GM19240 (cell line): ENCODE measurements around the gene PCDHGA4.
"Not testable (repeated sequence)": the region's sequence is repeated elsewhere in the genome, so short reads cannot be mapped to it uniquely, and the experiment has no call there.

Source experiments
- DNase-seq: peaks from one replicate; pipeline ENCODE4 v3.0.0; 2011; ENCODE audit warnings: low spot score; ENCODE audit not compliant: insufficient read length

The PCDHGA4 gene

GRCh38 chr5:141354900-141355469 is at the start of gene PCDHGA4:
TSS of gene PCDHGA4 (plus strand) at chr5:141355021. CDS start at chr5:141355108, 87 bp downstream.
- DNase-seq: no peak

DNA sequence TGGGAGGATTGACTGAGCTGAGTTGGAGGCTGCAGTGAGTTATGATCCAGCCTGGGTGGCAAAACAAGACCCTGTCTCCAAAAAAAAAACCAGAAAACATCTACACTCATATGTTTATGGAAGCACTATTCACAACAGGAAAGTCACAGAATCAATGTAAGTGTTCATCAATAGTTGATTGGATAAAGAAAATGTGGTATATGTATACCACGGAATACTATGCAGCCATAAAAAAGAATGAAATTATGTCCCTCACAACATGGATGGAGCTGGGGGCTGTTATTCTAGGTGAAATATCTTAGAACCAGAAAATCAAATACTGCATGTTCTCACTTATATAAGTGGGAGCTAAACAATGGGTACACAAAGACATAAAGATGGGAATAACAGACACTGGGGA is 48.2 kb upstream of the PCDHGA4 start:
- DNase-seq: no peak

GRCh38 chr5:141313711-141314110 is 41.1 kb upstream of the PCDHGA4 start:
- DNase-seq: no peak

GRCh38 chr5:141316963-141317362 is 37.9 kb upstream of the PCDHGA4 start:
- DNase-seq: not testable (repeated sequence)

DNA sequence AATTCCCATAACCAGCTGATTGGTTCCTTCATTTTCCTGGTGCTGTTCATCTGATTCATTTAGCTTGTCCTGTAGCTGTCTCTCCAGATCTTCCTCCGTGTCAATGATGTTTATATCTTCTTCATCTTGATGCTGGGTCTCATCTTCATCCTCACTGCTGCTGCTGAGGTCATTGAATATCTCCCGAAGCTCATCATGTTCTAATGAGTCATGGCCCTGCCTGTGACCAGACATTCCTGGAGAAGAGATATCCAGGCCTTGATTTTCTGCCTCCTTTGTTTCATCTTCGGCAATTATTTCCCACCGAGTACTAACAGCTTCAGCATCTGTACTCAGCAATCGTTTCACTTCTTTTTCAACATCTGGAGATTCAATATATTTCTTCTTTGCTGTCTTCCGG is 35.6 kb upstream of the PCDHGA4 start:
- DNase-seq: no peak

- no peak for DNase-seq
These were observed 35.1 kb upstream of the PCDHGA4 start for GRCh38 chr5:141319699-141320098.

DNA sequence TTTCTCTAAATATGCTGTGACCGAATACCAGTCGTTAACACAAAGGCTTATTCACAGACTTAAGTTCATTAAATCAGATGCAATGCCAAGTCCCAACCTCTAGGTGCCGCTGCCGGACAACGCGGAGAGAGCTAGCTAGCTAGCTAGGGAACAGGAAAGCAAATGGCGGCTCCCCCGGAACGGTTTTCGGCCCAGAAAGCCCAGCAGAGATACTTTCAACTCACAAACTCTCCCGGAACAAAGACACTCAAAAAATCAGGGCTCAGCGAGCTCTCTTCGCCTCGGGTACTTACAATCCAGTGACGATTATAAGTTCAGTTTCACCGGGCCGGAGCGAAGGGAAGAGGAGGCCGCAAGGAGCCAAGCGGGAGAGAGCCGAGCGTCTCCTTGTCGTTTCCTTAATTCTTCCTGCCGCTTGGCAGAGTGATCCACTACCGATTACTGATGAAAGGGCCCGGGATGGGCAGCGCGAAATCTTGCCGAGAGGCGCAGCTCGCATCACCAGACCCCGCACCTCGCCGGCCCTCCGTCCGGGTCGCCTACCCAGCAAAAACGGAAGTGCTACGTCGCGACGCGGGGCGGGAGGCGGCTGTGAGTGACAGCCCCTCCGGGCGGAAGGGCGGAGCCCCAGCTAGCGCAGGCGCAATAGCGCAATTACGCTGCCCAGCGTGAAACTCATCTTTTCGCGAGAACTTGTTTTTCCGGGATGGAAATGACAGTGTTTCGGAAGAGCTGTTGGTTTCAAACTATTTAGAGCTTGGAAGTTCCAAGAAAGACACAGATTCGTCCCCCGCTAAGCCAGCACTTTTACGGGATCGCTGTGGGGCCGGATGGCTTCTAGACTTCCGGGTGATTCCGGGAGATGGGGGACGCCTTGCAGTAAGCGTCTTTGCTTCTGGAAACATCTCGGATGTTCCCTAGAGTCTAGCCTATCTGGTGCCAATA is 34.3 kb upstream of the PCDHGA4 start, which contains the start of gene TAF7:
Gene TAF7, minus strand, starts transcription at position 560 of the 945 bp plus-strand sequence. CDS start 740 bp downstream, outside the sequence.
- DNase-seq: peak; percentile 59

GRCh38 chr5:141322261-141322660 is 32.6 kb upstream of the PCDHGA4 start:
- DNase-seq: no peak

- no peak for DNase-seq
These were observed 28.6 kb upstream of the PCDHGA4 start for GRCh38 chr5:141326088-141326854.

- no peak for DNase-seq
These were observed 26.6 kb upstream of the PCDHGA4 start for GRCh38 chr5:141328231-141328630.

- no peak for DNase-seq
These were observed 24.3 kb upstream of the PCDHGA4 start, which contains the start of gene PCDHGA1 for GRCh38 chr5:141330299-141331080. TSS of gene PCDHGA1 (plus strand) at chr5:141330514.

- DNase-seq: not testable (repeated sequence)
These were observed 22.2 kb upstream of the PCDHGA4 start for GRCh38 chr5:141332571-141332970.

DNA sequence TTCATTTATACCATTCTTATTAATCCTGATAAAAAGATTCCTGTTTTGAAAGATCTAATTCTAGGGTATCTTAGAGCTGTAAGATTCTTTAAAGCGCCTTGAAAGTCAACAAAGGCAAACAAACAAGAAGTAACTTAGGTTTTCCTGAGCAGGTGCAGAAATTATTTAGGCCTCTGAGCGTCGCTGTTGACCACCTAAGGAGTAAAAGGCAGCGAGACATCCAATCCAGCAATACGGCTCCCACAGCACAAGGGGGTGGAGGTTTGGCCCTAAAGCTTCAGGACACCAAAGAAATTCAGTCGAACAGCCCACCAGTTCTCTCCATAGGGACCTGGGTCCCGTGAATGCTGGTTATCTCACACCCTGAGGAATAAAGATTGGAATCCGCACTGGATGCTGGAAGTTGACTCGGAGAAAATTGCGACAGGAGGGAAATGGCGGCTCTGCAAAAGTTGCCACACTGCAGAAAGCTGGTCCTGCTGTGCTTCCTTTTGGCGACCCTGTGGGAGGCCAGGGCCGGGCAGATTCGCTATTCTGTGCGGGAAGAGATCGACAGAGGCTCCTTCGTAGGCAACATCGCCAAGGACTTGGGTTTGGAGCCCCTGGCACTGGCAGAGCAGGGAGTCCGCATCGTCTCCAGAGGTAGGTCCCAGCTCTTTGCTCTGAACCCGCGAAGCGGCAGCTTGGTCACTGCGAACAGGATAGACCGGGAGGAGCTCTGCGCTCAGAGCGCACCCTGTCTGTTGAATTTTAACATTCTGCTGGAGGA is 16.1 kb upstream of the PCDHGA4 start, which contains the start of gene PCDHGA2:
Gene PCDHGA2, plus strand, starts transcription at position 223 of the 769 bp plus-strand sequence.
- no peak for DNase-seq

- DNase-seq: not testable (repeated sequence)
These were observed 14.0 kb upstream of the PCDHGA4 start for GRCh38 chr5:141340781-141341354.

DNA sequence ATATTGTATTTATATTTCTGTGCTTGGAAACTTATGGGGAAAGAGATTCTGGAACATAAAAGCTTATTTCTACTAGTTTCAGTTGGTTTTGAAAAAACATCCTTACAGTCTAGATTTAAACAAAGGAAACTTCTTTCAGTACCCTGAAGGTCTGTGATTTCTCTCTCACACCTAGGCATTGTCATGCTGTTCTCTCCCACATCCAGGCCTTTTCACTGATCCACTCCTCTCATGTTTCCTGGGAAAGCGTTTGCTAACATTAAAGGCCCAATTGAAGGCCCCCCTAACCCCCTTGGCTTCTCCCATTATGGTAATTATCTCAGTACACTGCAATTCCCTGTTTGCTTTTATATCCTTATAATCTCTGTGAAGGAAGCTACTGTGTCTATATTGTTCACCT is 12.0 kb upstream of the PCDHGA4 start:
- DNase-seq: no peak

GRCh38 chr5:141343242-141343952 is 11.4 kb upstream of the PCDHGA4 start, which contains the start of gene PCDHGA3:
TSS of gene PCDHGA3 (plus strand) at chr5:141343829. CDS start at chr5:141344034, 205 bp downstream.
- DNase-seq: no peak

- no peak for DNase-seq
These were observed 10.8 kb upstream of the PCDHGA4 start for GRCh38 chr5:141343953-141344463.

GRCh38 chr5:141345327-141345726 is 9.5 kb upstream of the PCDHGA4 start:
- no peak for DNase-seq

- not testable (repeated sequence) for DNase-seq
These were observed 8.8 kb upstream of the PCDHGA4 start for GRCh38 chr5:141346017-141346416.
